CD4-positive, alpha-beta memory T cell (primary cell): Measurements from ENCODE around the gene ATP5F1E. TPM values are rescaled to one million over a fixed set of nuclear protein-coding genes. Genes with fewer than 3 reads are reported as not detected.
A peak's percentile ranks its signal among the peaks of the same experiment; 100 is the strongest.

Experiments used
- CTCF ChIA-PET: fragments of 350-600 bp; sonication (Branson Sonifier 250); formaldehyde crosslinking; loops from one replicate; lab custom pipeline; 2021; ENCODE audit warnings: inconsistent platforms; ENCODE audit not compliant: partially characterized antibody; lab: Charles Lee
- POLR2A ChIA-PET: fragments of 350-600 bp; sonication (Branson Sonifier 250); formaldehyde crosslinking; loops from one replicate; lab custom pipeline; 2021; ENCODE audit not compliant: partially characterized antibody; lab: Charles Lee
- DNase-seq, 5 donors: peaks; one replicate each; pipeline versions ENCODE4 v3.0.0 to v3.0.0-alpha.2; 2020 to 2022; ENCODE audit warnings: mixed read lengths in 1 of 5
- H3K27ac ChIP-seq: one replicate; pipeline ENCODE4 v1.7.0; 2013; ENCODE audit warnings: low read depth, low read length
- H3K27me3 ChIP-seq: 2 replicates; pipeline ENCODE4 v1.7.0; 2013; ENCODE audit warnings: mild to moderate bottlenecking, low read length, moderate library complexity; ENCODE audit not compliant: insufficient read depth
- H3K36me3 ChIP-seq: 2 replicates; pipeline ENCODE4 v1.7.0; 2013; ENCODE audit warnings: mild to moderate bottlenecking, low read length, moderate library complexity; ENCODE audit not compliant: insufficient read depth
- H3K4me1 ChIP-seq: 2 replicates; pipeline ENCODE4 v1.7.0; 2013; ENCODE audit warnings: mild to moderate bottlenecking, low read length, moderate library complexity; ENCODE audit not compliant: insufficient read depth
- H3K4me3 ChIP-seq, 2 donors: one replicate each; pipeline ENCODE4 v1.7.0; 2013; ENCODE audit warnings: low read length in 2 of 2, mild to moderate bottlenecking in 1 of 2
- H3K9me3 ChIP-seq, 2 donors: one replicate each; pipeline ENCODE4 v1.7.0; 2013; ENCODE audit warnings: low read length in 2 of 2, control low read depth in 1 of 2; ENCODE audit not compliant: control insufficient read depth in 1 of 2
- H3K27ac Mint-ChIP-seq, 7 donors: one replicate each; pipeline ENCODE4 v1.8.0; 2020 to 2021; ENCODE audit warnings: mixed read lengths in 7 of 7, mild to moderate bottlenecking in 6 of 7, inconsistent platforms in 3 of 7, moderate library complexity in 3 of 7
- H3K27me3 Mint-ChIP-seq, 2 donors: one replicate each; pipeline ENCODE4 v1.8.0; 2020 to 2021; ENCODE audit warnings: mixed read lengths in 2 of 2
- H3K36me3 Mint-ChIP-seq, 2 donors: one replicate each; pipeline ENCODE4 v1.8.0; 2020 to 2021; ENCODE audit warnings: mixed read lengths in 2 of 2, inconsistent platforms in 1 of 2, mild to moderate bottlenecking in 1 of 2
- H3K4me1 Mint-ChIP-seq, 4 donors: one replicate each; pipeline ENCODE4 v1.8.0; 2020 to 2021; ENCODE audit warnings: mixed read lengths in 4 of 4, mild to moderate bottlenecking in 1 of 4
- H3K4me3 Mint-ChIP-seq, 8 donors: one replicate each; pipeline ENCODE4 v1.8.0; 2020 to 2021; ENCODE audit warnings: mixed read lengths in 8 of 8, mild to moderate bottlenecking in 7 of 8, moderate library complexity in 6 of 8, inconsistent platforms in 3 of 8
- H3K9me3 Mint-ChIP-seq, 8 donors: one replicate each; pipeline ENCODE4 v1.8.0; 2020 to 2021; ENCODE audit warnings: mixed read lengths in 8 of 8, mild to moderate bottlenecking in 5 of 8, inconsistent platforms in 3 of 8, moderate library complexity in 1 of 8
- intact Hi-C: fragments of 100-400 bp; cut with micrococcal nuclease; formaldehyde crosslinking; loops from one replicate; pipeline ENCODE4 v1.15.1; 2023
- polyA plus RNA-seq, 2 donors: library from polyadenylated mRNA; unstranded; fragments of 300-500 nt; fragmentation: Illumina TruSeq; gene quantifications; one replicate each; pipeline ENCODE4 v1.2.3, GENCODE V29; 2021
- total RNA-seq, 2 experiments: library from RNA; stranded (reverse); gene quantifications; one replicate each; pipeline ENCODE4 v1.2.3, GENCODE V29; 2021

Gene ATP5F1E
- total and polyA plus RNA-seq, 4 experiments from 2014 or later = 76.9 to 102 (median 80.9) TPM

- CTCF ChIA-PET = interaction anchor here (1.0 to 1.2 kb wide), 2 partner anchors 11 to 137 kb away, joined by 3 read pairs; no protein-coding TSS in a partner anchor
- H3K9me3 ChIP-seq = no peaks in the 10 kb centered on the region
Measured at GRCh38 chr20:59071216-59071615, 39.1 kb upstream of the ATP5F1E start.

DNA sequence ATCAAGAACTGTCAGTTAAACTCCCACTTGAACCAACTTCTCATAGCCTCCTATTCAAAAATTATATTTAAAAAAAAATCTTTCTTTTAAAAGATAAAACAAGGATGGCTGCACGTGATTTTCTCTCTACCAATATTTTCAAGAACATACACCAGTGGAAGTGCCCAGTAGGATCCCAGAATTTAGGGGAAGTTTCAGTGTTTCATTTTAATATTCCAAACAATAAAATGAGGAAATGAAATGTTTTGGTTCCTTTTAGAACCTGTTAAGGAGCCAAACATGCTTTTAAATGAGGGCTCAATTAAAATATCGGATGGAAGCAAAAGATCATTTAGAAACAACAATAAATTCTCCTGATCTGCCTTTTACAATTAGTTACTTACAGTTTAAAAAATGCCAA, 36.9 kb upstream of the ATP5F1E start:
- Histone ChIP-seq H3K4me1 (no peaks in the 10 kb centered on the region), H3K27ac (no peak overlapping the region), H3K4me3 (no peak overlapping the region), H3K36me3 (no peaks in the 10 kb centered on the region), H3K27me3 (no peaks in the 10 kb centered on the region), H3K9me3 (no peaks in the 10 kb centered on the region)
- Mint-ChIP-seq H3K4me1 (no peaks in the 10 kb centered on the region), H3K4me3 (no peak overlapping the region), H3K27me3 (peaks cover 6 to 20% of the 10 kb centered on the region in 2 donors), H3K27ac (no peak overlapping the region), H3K9me3 (no peaks in the 10 kb centered on the region), H3K36me3 (no peaks in the 10 kb centered on the region)
- DNase-seq = no peak
- ChIA-PET POLR2A (no interaction called here), CTCF (no interaction called here)
- intact Hi-C loops = no loop called here

More at GRCh38 chr20:59071216-59071615, 39.1 kb upstream of the ATP5F1E start:
- POLR2A ChIA-PET = no interaction called here
- H3K4me3 ChIP-seq = no peak overlapping the region
- H3K4me3 Mint-ChIP-seq = no peak overlapping the region
- H3K27ac Mint-ChIP-seq = no peak overlapping the region
- H3K27ac ChIP-seq = no peak overlapping the region
- no peak for DNase-seq
- H3K4me1 Mint-ChIP-seq = no peaks in the 10 kb centered on the region
- no peaks in the 10 kb centered on the region for H3K4me1 ChIP-seq
- no peaks in the 10 kb centered on the region for H3K36me3 Mint-ChIP-seq
- no peaks in the 10 kb centered on the region for H3K9me3 Mint-ChIP-seq
- peaks cover 8 to 34% of the 10 kb centered on the region in 2 donors for H3K27me3 Mint-ChIP-seq
- intact Hi-C loops = no loop called here
- H3K36me3 ChIP-seq = no peaks in the 10 kb centered on the region
- no peaks in the 10 kb centered on the region for H3K27me3 ChIP-seq

- H3K9me3 Mint-ChIP-seq = no peaks in the 10 kb centered on the region
Measured at GRCh38 chr20:59068534-59068933, 36.4 kb upstream of the ATP5F1E start.

DNA sequence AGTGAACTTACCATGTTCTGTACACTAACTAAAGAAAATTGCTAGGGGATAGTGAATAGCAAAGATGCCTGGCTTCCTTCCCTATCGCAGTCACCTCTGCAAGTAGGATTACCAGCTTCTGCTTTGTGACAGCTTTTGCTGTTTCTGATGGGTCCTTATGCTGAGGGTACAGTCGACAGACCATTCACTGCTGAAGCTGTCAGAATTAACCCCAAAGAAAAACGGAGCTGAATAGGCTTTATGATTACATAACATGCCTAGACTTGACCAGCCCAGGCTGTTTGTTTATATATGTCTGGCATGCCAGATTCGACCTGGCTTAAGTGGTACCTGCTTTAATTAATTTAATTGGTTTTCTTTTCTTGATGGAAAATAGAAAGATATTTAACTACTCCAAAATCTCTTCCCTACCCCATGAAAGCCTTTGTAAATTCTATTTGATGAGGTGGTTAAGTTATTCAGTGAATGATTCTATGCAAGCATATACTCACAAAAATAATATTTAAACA, 32.1 kb upstream of the ATP5F1E start:
- intact Hi-C loops = no loop called here
- no peak overlapping the region for H3K27ac ChIP-seq
- no peak overlapping the region for H3K4me3 ChIP-seq
- Mint-ChIP-seq H3K27me3 (peaks cover 4 to 23% of the 10 kb centered on the region in 2 donors), H3K9me3 (no peaks in the 10 kb centered on the region), H3K4me1 (no peaks in the 10 kb centered on the region), H3K27ac (no peak overlapping the region), H3K36me3 (no peaks in the 10 kb centered on the region), H3K4me3 (no peak overlapping the region)
- CTCF ChIA-PET = no interaction called here
- no peaks in the 10 kb centered on the region for H3K9me3 ChIP-seq
- no peaks in the 10 kb centered on the region for H3K27me3 ChIP-seq
- no peaks in the 10 kb centered on the region for H3K4me1 ChIP-seq
- POLR2A ChIA-PET = no interaction called here
- no peak for DNase-seq
- no peaks in the 10 kb centered on the region for H3K36me3 ChIP-seq

More at GRCh38 chr20:59068534-59068933, 36.4 kb upstream of the ATP5F1E start:
- Histone ChIP-seq H3K27me3 (no peaks in the 10 kb centered on the region), H3K9me3 (no peaks in the 10 kb centered on the region), H3K27ac (no peak overlapping the region), H3K36me3 (no peaks in the 10 kb centered on the region), H3K4me1 (no peaks in the 10 kb centered on the region), H3K4me3 (no peak overlapping the region)
- Mint-ChIP-seq H3K27me3 (peaks cover 7 to 23% of the 10 kb centered on the region in 2 donors), H3K36me3 (no peaks in the 10 kb centered on the region), H3K4me1 (no peaks in the 10 kb centered on the region), H3K4me3 (no peak overlapping the region), H3K27ac (no peak overlapping the region)
- intact Hi-C loops = no loop called here
- no peak for DNase-seq
- ChIA-PET POLR2A (no interaction called here), CTCF (interaction anchor here (2.2 kb wide), 1 partner anchor 154 kb away, joined by 8 read pairs; no protein-coding TSS in a partner anchor)

- intact Hi-C loops = no loop called here
- H3K4me3 ChIP-seq = no peak overlapping the region
- H3K27ac Mint-ChIP-seq = no peak overlapping the region
- no peak overlapping the region for H3K4me3 Mint-ChIP-seq
- no peaks in the 10 kb centered on the region for H3K9me3 ChIP-seq
- no peak overlapping the region for H3K27ac ChIP-seq
- H3K27me3 Mint-ChIP-seq = peaks cover 4 to 23% of the 10 kb centered on the region in 2 donors
- DNase-seq = no peak
- no peaks in the 10 kb centered on the region for H3K27me3 ChIP-seq
- POLR2A ChIA-PET = no interaction called here
- no peaks in the 10 kb centered on the region for H3K9me3 Mint-ChIP-seq
- no peaks in the 10 kb centered on the region for H3K4me1 ChIP-seq
- H3K36me3 Mint-ChIP-seq = no peaks in the 10 kb centered on the region
- H3K36me3 ChIP-seq = no peaks in the 10 kb centered on the region
- no peaks in the 10 kb centered on the region for H3K4me1 Mint-ChIP-seq
- CTCF ChIA-PET = no interaction called here
Measured at GRCh38 chr20:59063358-59064213, 31.5 kb upstream of the ATP5F1E start.

- intact Hi-C loops = no loop called here
Measured at GRCh38 chr20:59062081-59062480, 29.9 kb upstream of the ATP5F1E start.

GRCh38 chr20:59055302-59055701, 23.2 kb upstream of the ATP5F1E start:
- DNase-seq = peak in 4 of 5 donors; percentile 23 to 35 (median 27)
- H3K9me3 ChIP-seq = no peaks in the 10 kb centered on the region
- intact Hi-C loops = no loop called here
- no peak overlapping the region for H3K27ac Mint-ChIP-seq
- H3K27me3 Mint-ChIP-seq = peaks cover 4 to 25% of the 10 kb centered on the region in 2 donors
- no peak overlapping the region for H3K4me3 Mint-ChIP-seq
- H3K4me3 ChIP-seq = no peak overlapping the region
- POLR2A ChIA-PET = no interaction called here
- no peak overlapping the region for H3K27ac ChIP-seq
- H3K4me1 Mint-ChIP-seq = no peaks in the 10 kb centered on the region
- H3K27me3 ChIP-seq = no peaks in the 10 kb centered on the region
- no peaks in the 10 kb centered on the region for H3K36me3 Mint-ChIP-seq
- H3K4me1 ChIP-seq = no peaks in the 10 kb centered on the region
- no peaks in the 10 kb centered on the region for H3K36me3 ChIP-seq
- CTCF ChIA-PET = interaction anchor here (0.7 to 3.5 kb wide), 6 partner anchors 9 to 167 kb away, joined by 3 to 14 read pairs (median 6); partner anchors contain the start of gene PRELID3B
- H3K9me3 Mint-ChIP-seq = peaks cover 0 to 4% (median 0%) of the 10 kb centered on the region in 8 donors

More at GRCh38 chr20:59062081-59062480, 29.9 kb upstream of the ATP5F1E start:
- Histone ChIP-seq H3K9me3 (no peaks in the 10 kb centered on the region), H3K36me3 (no peaks in the 10 kb centered on the region), H3K27me3 (no peaks in the 10 kb centered on the region), H3K27ac (no peak overlapping the region), H3K4me1 (no peaks in the 10 kb centered on the region), H3K4me3 (no peak overlapping the region)
- peaks cover 2 to 20% of the 10 kb centered on the region in 2 donors for H3K27me3 Mint-ChIP-seq
- no peak overlapping the region for H3K27ac Mint-ChIP-seq
- ChIA-PET CTCF (interaction anchor here (1.0 kb wide), 1 partner anchor 146 kb away, joined by 3 read pairs; no protein-coding TSS in a partner anchor), POLR2A (no interaction called here)
- H3K36me3 Mint-ChIP-seq = no peaks in the 10 kb centered on the region
- DNase-seq = no peak
- H3K4me3 Mint-ChIP-seq = no peak overlapping the region
- H3K4me1 Mint-ChIP-seq = no peaks in the 10 kb centered on the region
- no peaks in the 10 kb centered on the region for H3K9me3 Mint-ChIP-seq
